Adrenal gland (tissue), 12 donors: ENCODE data around the gene EMILIN2. TPM values are rescaled to one million over a fixed set of nuclear protein-coding genes. Genes with fewer than 3 reads are reported as not detected.

Experiments used
- DNase-seq, 7 donors: peaks; one replicate each; pipeline ENCODE4 v3.0.0-alpha.2; 2019 to 2020
- H3K27ac ChIP-seq, 5 donors: fragments of 200-600 bp; sonication (generic) in 4 of 5; 1 replicate in 3 of 5; 2 replicates in 2 of 5; pipeline versions ENCODE4 v1.5.1 to v1.8.0; 2016 to 2020; ENCODE audit warnings: mild to moderate bottlenecking in 1 of 5
- H3K27me3 ChIP-seq: fragments of 200-600 bp; 2 replicates; pipeline ENCODE4 v1.8.0; 2021
- H3K36me3 ChIP-seq, 2 donors: fragments of 200-600 bp; replicated peaks in 1 of 2; 1 replicate in 1 of 2; 2 replicates in 1 of 2; pipeline versions ENCODE4 v1.5.1 to v1.8.0; 2018 to 2022
- H3K4me1 ChIP-seq, 2 donors: fragments of 200-600 bp; replicated peaks in 1 of 2; 1 replicate in 1 of 2; 2 replicates in 1 of 2; pipeline versions ENCODE4 v1.5.1 to v1.8.0; 2018 to 2021
- H3K4me3 ChIP-seq, 4 donors: fragments of 200-600 bp; sonication (generic) in 3 of 4; one replicate each; pipeline ENCODE4 v1.5.1; 2016 to 2018
- H3K9me3 ChIP-seq, 3 donors: fragments of 200-600 bp; sonication (generic) in 1 of 3; replicated peaks in 1 of 3; 1 replicate in 2 of 3; 2 replicates in 1 of 3; pipeline versions ENCODE4 v1.5.1 to v1.8.0; 2016 to 2021
- CTCF ChIP-seq, 6 experiments: fragments of 450-650 bp in 4 of 6; fragments of 200-600 bp in 2 of 6; sonication (generic) in 1 of 6; IDR thresholded peaks; 1 replicate in 5 of 6; 2 replicates in 1 of 6; pipeline versions ENCODE4 v1.5.1 to v1.8.0; 2016 to 2021; ENCODE audit warnings: antibody characterized with exemption in 6 of 6, mild to moderate bottlenecking in 2 of 6, moderate library complexity in 1 of 6
- POLR2A ChIP-seq, 2 donors: fragments of 450-650 bp; IDR thresholded peaks; one replicate each; pipeline ENCODE4 v1.6.1; 2017; ENCODE audit warnings: antibody characterized with exemption in 2 of 2, mild to moderate bottlenecking in 2 of 2, moderate library complexity in 1 of 2
- WGBS, 4 donors: extraction: QIAGEN DNeasy Blood & Tissue Kit in 2 of 4; methylation state at CpG; one replicate each; pipeline versions ENCODE4 v1.1.5 to v1.1.7; 2013 to 2017; 5-methylcytosine and 5-hydroxymethylcytosine counted together
- intact Hi-C, 2 donors: fragments of 100-400 bp; cut with DNase I; formaldehyde crosslinking; loops; one replicate each; pipeline versions ENCODE4 v1.14.1 to v1.15.0; 2022 to 2023
- polyA plus RNA-seq, 3 donors: library from polyadenylated mRNA; stranded (reverse); fragments of 200-250 nt in 2 of 3; fragments of 350-450 nt in 1 of 3; fragmentation: Illumina TruSeq in 1 of 3; extraction: RNeasy Lipid Tissue Mini Kit (QIAGEN cat#74804) in 1 of 3; gene quantifications; one replicate each; pipeline ENCODE4 v1.2.3, GENCODE V29; 2013 to 2014
- total RNA-seq, 9 donors: library from RNA; depleted of rRNA in 4 of 9; stranded (reverse); fragments of >200 nt in 4 of 9; fragments of 120-200 nt in 1 of 9; fragmentation: NEBNext Ultra II Directional in 1 of 9; extraction: Animal tissue kit (Norgen Biotek cat#: 25700) in 1 of 9; gene quantifications; one replicate each; pipeline versions ENCODE4 v1.1.0 to v1.2.4, GENCODE V29; 2013 to 2023
- donor health status: healthy with polysubstance abuse.
- donor health status: Bipolar disorder and iron deficiency.
- donor health status: DM: yes; HTN: yes; CAD: no.
- donor health status: DM: no; HTN: no; CAD: no.
- donor health status: DM: no; HTN: no; CAD: no.
- donor health status: DM: yes; HTN: yes; CAD: no.

The EMILIN2 gene
- total and polyA plus RNA-seq, 12 donors = 3.3 to 20.8 (median 9.3) TPM

GRCh38 chr18:2958819-2959298 lies 112.1 kb downstream of the EMILIN2 start:
- H3K4me3 ChIP-seq = no peak overlapping the region
- intact Hi-C loops = no loop called here
- peak overlapping the region in 3 of 5 donors; percentile 12 to 45 (median 39) for H3K27ac ChIP-seq
- no peaks in the 10 kb centered on the region for H3K9me3 ChIP-seq
- no peaks in the 10 kb centered on the region for H3K36me3 ChIP-seq
- H3K27me3 ChIP-seq = no peaks in the 10 kb centered on the region
- DNase-seq = no peak
- TF ChIP-seq CTCF (IDR thresholded peaks at IDR 0.05) = no peak
- TF ChIP-seq POLR2A (IDR thresholded peaks at IDR 0.05) = no peak
- peaks cover 3 to 41% of the 10 kb centered on the region in 2 donors for H3K4me1 ChIP-seq

GRCh38 chr18:2959341-2959740 lies 112.5 kb downstream of the EMILIN2 start:
- Histone ChIP-seq H3K4me1 (peaks cover 3 to 41% of the 10 kb centered on the region in 2 donors), H3K9me3 (no peaks in the 10 kb centered on the region), H3K27me3 (no peaks in the 10 kb centered on the region), H3K4me3 (no peak overlapping the region), H3K27ac (peak overlapping the region in 3 of 5 donors; percentile 24 to 72 (median 39)), H3K36me3 (no peaks in the 10 kb centered on the region)
- 66 to 83% (median 73%) methylated on average over 2 of the region's 2 CpGs for WGBS, 4 donors
- TF ChIP-seq POLR2A (IDR thresholded peaks at IDR 0.05) = no peak
- no peak for TF ChIP-seq CTCF (IDR thresholded peaks at IDR 0.05)
- no peak for DNase-seq
- intact Hi-C loops = no loop called here

- H3K4me1 ChIP-seq = peaks cover 3 to 41% of the 10 kb centered on the region in 2 donors
- H3K9me3 ChIP-seq = no peaks in the 10 kb centered on the region
- H3K27ac ChIP-seq = peak overlapping the region in 4 of 5 donors; percentile 8 to 63 (median 22)
- no peaks in the 10 kb centered on the region for H3K36me3 ChIP-seq
- TF ChIP-seq POLR2A (IDR thresholded peaks at IDR 0.05) = no peak
- H3K4me3 ChIP-seq = peak overlapping the region in 1 of 4 donors; percentile 5
- H3K27me3 ChIP-seq = no peaks in the 10 kb centered on the region
- no peak for DNase-seq
- WGBS, 4 donors = 83 to 88% (median 84%) methylated on average over 7 of the region's 7 CpGs
- intact Hi-C loops = no loop called here
These were observed 114.3 kb downstream of the EMILIN2 start for GRCh38 chr18:2960983-2961696.

- peak overlapping the region in 3 of 5 donors; percentile 8 to 63 (median 32) for H3K27ac ChIP-seq
- peaks cover 4 to 39% of the 10 kb centered on the region in 2 donors for H3K4me1 ChIP-seq
- H3K9me3 ChIP-seq = no peaks in the 10 kb centered on the region
- H3K27me3 ChIP-seq = no peaks in the 10 kb centered on the region
- 46 to 64% (median 49%) methylated on average over 4 of the region's 4 CpGs for WGBS, 4 donors
- no peak for DNase-seq
- no peak overlapping the region for H3K4me3 ChIP-seq
- no peak for TF ChIP-seq CTCF (IDR thresholded peaks at IDR 0.05)
- TF ChIP-seq POLR2A (IDR thresholded peaks at IDR 0.05) = no peak
- intact Hi-C loops = no loop called here
- H3K36me3 ChIP-seq = no peaks in the 10 kb centered on the region
These were observed 115.0 kb downstream of the EMILIN2 start for GRCh38 chr18:2961821-2962220.

GRCh38 chr18:2963048-2963447 lies 116.2 kb downstream of the EMILIN2 start:
- Histone ChIP-seq H3K27me3 (no peaks in the 10 kb centered on the region), H3K36me3 (no peaks in the 10 kb centered on the region), H3K4me1 (peaks cover 7 to 50% of the 10 kb centered on the region in 2 donors), H3K9me3 (no peaks in the 10 kb centered on the region), H3K27ac (no peak overlapping the region), H3K4me3 (no peak overlapping the region)
- WGBS, 4 donors = 72 to 82% (median 72%) methylated on average over 3 of the region's 3 CpGs
- no peak for DNase-seq
- TF ChIP-seq CTCF (IDR thresholded peaks at IDR 0.05) = no peak
- no peak for TF ChIP-seq POLR2A (IDR thresholded peaks at IDR 0.05)
- intact Hi-C loops = no loop called here
